HepG2 (cell line): ENCODE measurements around the gene WRAP73. TPM values are rescaled to one million over a fixed set of nuclear protein-coding genes. Genes with fewer than 3 reads are reported as not detected.

Experiments
- ATAC-seq: fragments of 200-7000 bp; cut with Tn5 transposase; 3 replicates; pipeline ENCODE4 v1.9.1; 2020; ENCODE audit warnings: mild to moderate bottlenecking, moderate library complexity
- BruUV-seq: library from RNA; stranded (reverse); fragments of 400-500 nt; replicated peaks from 2 replicates; lab custom pipeline; 2021; lab: Mats Ljungman, UMichigan
- CTCF ChIA-PET: fragments of 300-600 bp; formaldehyde crosslinking; extraction: SDS; loops from one replicate; lab custom pipeline; 2021; ENCODE audit warnings: low total read pairs, inconsistent platforms, low intra/inter-chr PET ratio; lab: Yijun Ruan, JAX
- POLR2A ChIA-PET: fragments of 350-600 bp; sonication (Branson Sonifier 250); formaldehyde crosslinking; loops from one replicate; lab custom pipeline; 2020; ENCODE audit warnings: antibody characterized with exemption, inconsistent platforms; lab: Yijun Ruan, JAX
- DNase-seq: peaks from one replicate; pipeline ENCODE4 v3.0.0-alpha.2; 2015; ENCODE audit warnings: low spot score
- FAIRE-seq: peaks from 3 replicates; lab custom pipeline; 2011; peaks lifted over from hg19 to GRCh38; lab: Jason Lieb, UNC
- H2AFZ ChIP-seq: one replicate; pipeline ENCODE4 v1.6.1; 2011; ENCODE audit warnings: low read length, inconsistent platforms
- H3K27ac ChIP-seq: fragments of 300-600 bp; 3 replicates; pipeline ENCODE4 v1.8.0; 2011; ENCODE audit warnings: mixed run types, mild to moderate bottlenecking, mixed read lengths, low read length, inconsistent platforms; ENCODE audit not compliant: insufficient read depth; ENCODE audit errors: extremely low read length
- H3K27me3 ChIP-seq, 2 experiments: fragments of 200-600 bp in 1 of 2; 2 replicates in 1 of 2; 3 replicates in 1 of 2; pipeline versions ENCODE4 v1.6.0 to v1.8.0; 2011; ENCODE audit warnings: low read length in 2 of 2, mild to moderate bottlenecking in 2 of 2, moderate library complexity in 2 of 2, inconsistent platforms in 1 of 2; ENCODE audit not compliant: insufficient read depth in 2 of 2, control insufficient read depth in 1 of 2
- H3K36me3 ChIP-seq, 2 experiments: fragments of 200-600 bp in 1 of 2; replicated peaks in 1 of 2; 2 replicates in 1 of 2; 3 replicates in 1 of 2; pipeline versions ENCODE4 v1.5.1 to v1.8.0; 2011; ENCODE audit warnings: low read length in 2 of 2, inconsistent platforms in 1 of 2; ENCODE audit not compliant: insufficient read depth in 2 of 2, control insufficient read depth in 1 of 2
- H3K4me1 ChIP-seq: 2 replicates; pipeline ENCODE4 v1.5.1; 2012; ENCODE audit warnings: low read length, inconsistent platforms; ENCODE audit not compliant: insufficient read depth
- H3K4me2 ChIP-seq: 2 replicates; pipeline ENCODE4 v1.6.0; 2011; ENCODE audit warnings: low read depth, low read length, inconsistent platforms
- H3K4me3 ChIP-seq, 3 experiments: fragments of 200-600 bp in 1 of 3; sonication (generic), shearing (Covaris generic) in 1 of 3; replicated peaks in 1 of 3; 2 replicates each; pipeline ENCODE4 v1.5.1; 2011 to 2016; ENCODE audit warnings: low read length in 3 of 3, inconsistent platforms in 2 of 3, low read depth in 2 of 3, mild to moderate bottlenecking in 2 of 3, control low read depth in 1 of 3, mixed read lengths in 1 of 3; ENCODE audit not compliant: insufficient read depth in 1 of 3
- H3K79me2 ChIP-seq: one replicate; pipeline ENCODE4 v1.6.1; 2011; ENCODE audit warnings: low read length, inconsistent platforms; ENCODE audit not compliant: insufficient read depth
- H3K9ac ChIP-seq: 2 replicates; pipeline ENCODE4 v1.6.0; 2011; ENCODE audit warnings: mild to moderate bottlenecking, low read depth, low read length, inconsistent platforms; ENCODE audit not compliant: insufficient read depth
- H3K9me3 ChIP-seq: 2 replicates; pipeline ENCODE4 v1.5.1; 2012; ENCODE audit warnings: mild to moderate bottlenecking, low read length
- H4K20me1 ChIP-seq: 2 replicates; pipeline ENCODE4 v1.6.0; 2011; ENCODE audit warnings: inconsistent platforms, mild to moderate bottlenecking, low read length, moderate library complexity; ENCODE audit not compliant: insufficient read depth
- ATF1 ChIP-seq: IDR thresholded peaks from 2 replicates; pipeline ENCODE4 v1.6.1; 2016; ENCODE audit warnings: mild to moderate bottlenecking, control low read depth
- CENPT ChIP-seq: sonication (generic); formaldehyde crosslinking; IDR thresholded peaks from 2 replicates; pipeline ENCODE4 v1.8.0; 2022; ENCODE audit warnings: low read depth, mild to moderate bottlenecking, moderate library complexity, missing genetic modification reagents
- ETV5 ChIP-seq: IDR thresholded peaks from 2 replicates; pipeline ENCODE4 v1.6.1; 2018; ENCODE audit warnings: missing biosample characterization, missing genetic modification reagents, inconsistent platforms, borderline replicate concordance
- GZF1 ChIP-seq: sonication (generic); formaldehyde crosslinking; IDR thresholded peaks from 2 replicates; pipeline ENCODE4 v1.5.1; 2020; ENCODE audit warnings: mild to moderate bottlenecking, missing genetic modification reagents
- NFATC3 ChIP-seq: sonication (generic); formaldehyde crosslinking; IDR thresholded peaks from 2 replicates; pipeline ENCODE4 v1.5.1; 2020; ENCODE audit warnings: mild to moderate bottlenecking, missing genetic modification reagents
- NFIB ChIP-seq: sonication (generic); formaldehyde crosslinking; IDR thresholded peaks from 2 replicates; pipeline ENCODE4 v1.9.0; 2021; ENCODE audit warnings: missing genetic modification reagents, mild to moderate bottlenecking, borderline replicate concordance
- PCBP2 ChIP-seq: fragments of 200-400 bp; formaldehyde crosslinking; optimal IDR thresholded peaks from 2 replicates; pipeline ENCODE3; 2018; ENCODE audit warnings: low read length, low read depth; ENCODE audit not compliant: poor library complexity, severe bottlenecking
- SALL1 ChIP-seq: sonication (generic); formaldehyde crosslinking; IDR thresholded peaks from 2 replicates; pipeline ENCODE4 v1.8.0; 2022; ENCODE audit warnings: mild to moderate bottlenecking, missing genetic modification reagents
- SMC3 ChIP-seq: IDR thresholded peaks from 2 replicates; pipeline ENCODE4 v1.6.1; 2011; ENCODE audit warnings: low read length, improper control_type of control experiment
- SMYD3 ChIP-seq: sonication (generic); formaldehyde crosslinking; IDR thresholded peaks from 2 replicates; pipeline ENCODE4 v1.8.1; 2023; ENCODE audit warnings: mild to moderate bottlenecking, missing genetic modification reagents
- TEF ChIP-seq: sonication (generic); formaldehyde crosslinking; IDR thresholded peaks from 2 replicates; pipeline ENCODE4 v1.5.0; 2020; ENCODE audit warnings: missing genetic modification reagents
- ZBTB7A ChIP-seq: sonication (generic); formaldehyde crosslinking; IDR thresholded peaks from 2 replicates; pipeline ENCODE4 v1.8.0; 2022; ENCODE audit warnings: mild to moderate bottlenecking, missing genetic modification reagents
- ZBTB8A ChIP-seq: sonication (generic); formaldehyde crosslinking; IDR thresholded peaks from 2 replicates; pipeline ENCODE4 v1.4.0; 2020; ENCODE audit warnings: mild to moderate bottlenecking, low read depth, missing genetic modification reagents, borderline replicate concordance
- ZNF337 ChIP-seq: sonication (generic); formaldehyde crosslinking; IDR thresholded peaks from 2 replicates; pipeline ENCODE4 v1.5.1; 2020; ENCODE audit warnings: missing genetic modification reagents, low read depth, mild to moderate bottlenecking, borderline replicate concordance
- ZNF350 ChIP-seq: sonication (generic); formaldehyde crosslinking; IDR thresholded peaks from 2 replicates; pipeline ENCODE4 v1.4.0; 2020; ENCODE audit warnings: mild to moderate bottlenecking, low read depth, missing genetic modification reagents, borderline replicate concordance
- ZNF546 ChIP-seq: sonication (generic); formaldehyde crosslinking; conservative IDR thresholded peaks from 2 replicates; pipeline ENCODE4 v1.8.1; 2023; ENCODE audit warnings: mild to moderate bottlenecking, missing genetic modification reagents
- WGBS: methylation state at CpG from one replicate; pipeline ENCODE4 v1.1.6; 2017; ENCODE audit warnings: low lambda C conversion rate; 5-methylcytosine and 5-hydroxymethylcytosine counted together
- in situ Hi-C: cut with HindIII; loops from 2 replicates; pipeline ENCODE4 v1.10.0; 2017; ENCODE audit warnings: low pct_unique_long_range_greater_than_20kb; ENCODE audit not compliant: extremely low pct_ligation_motif_present
- intact Hi-C: fragments of 100-400 bp; cut with micrococcal nuclease; formaldehyde crosslinking; loops from one replicate; pipeline ENCODE4 v1.10.0; 2022; ENCODE audit not compliant: unreplicated experiment
- polyA plus RNA-seq, 8 experiments: library from polyadenylated mRNA; depleted of rRNA in 3 of 8; stranded (reverse) in 7 of 8; unstranded in 1 of 8; fragments of >200 nt; fragmentation: Illumina TruSeq in 4 of 8; extraction: Trizol in 4 of 8; gene quantifications; 2 replicates each; pipeline versions ENCODE4 v1.2.1 to v1.2.3, GENCODE V29; 2011 to 2016; ENCODE audit warnings: low read depth in 4 of 8, missing spikeins in 1 of 8, mixed read lengths in 1 of 8; ENCODE audit not compliant: insufficient read depth in 1 of 8
- total RNA-seq, 5 experiments: library from RNA; depleted of rRNA; stranded (reverse); fragments of >200 nt; fragmentation: Illumina TruSeq; extraction: Trizol; gene quantifications; 2 replicates each; pipeline ENCODE4 v1.2.3, GENCODE V29; 2016; ENCODE audit warnings: low read depth in 1 of 5
- TF ChIP-seq, protein P1 (sequence below): IDR thresholded peaks from 2 replicates; pipeline ENCODE4 v1.6.1; 2016

WRAP73 gene
- total and polyA plus RNA-seq, 2 of the 13 experiments (the other 11 are each of a cell fraction or from before 2014, with no cell fraction given): 18.1 to 40.4 TPM

DNA sequence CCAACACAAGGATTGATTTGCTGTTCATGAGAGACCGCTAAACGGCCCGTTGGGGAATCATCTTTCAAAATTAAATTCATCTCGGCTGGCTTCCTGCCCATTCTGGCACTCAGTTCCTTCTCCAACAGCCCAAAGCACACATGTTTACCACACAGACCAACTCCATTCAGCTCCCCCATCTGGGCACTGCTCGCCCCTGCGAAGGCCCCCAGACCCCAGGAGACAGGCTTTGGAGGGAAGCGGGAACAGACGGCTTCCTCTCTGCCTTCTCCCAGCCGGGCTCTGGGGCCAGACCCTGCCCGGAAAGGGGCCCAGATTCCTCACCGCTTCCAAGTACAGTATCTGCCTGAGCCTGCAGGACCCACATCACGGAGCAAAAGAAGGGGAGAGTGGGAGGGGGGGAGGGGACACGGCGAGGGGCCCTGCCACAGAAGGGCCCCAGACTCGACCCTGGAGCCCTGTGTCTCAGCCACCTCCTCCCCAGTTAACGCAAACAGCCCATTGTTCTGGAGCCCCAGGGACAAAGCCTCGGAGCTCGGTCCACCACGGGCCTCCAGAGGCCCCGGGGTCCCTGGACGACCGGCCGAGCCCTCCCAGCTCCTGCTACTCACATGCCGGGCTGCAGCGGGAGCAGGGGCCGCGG is 39.3 kb downstream of the WRAP73 start:
- DNase-seq (no peak), ATAC-seq (peak; percentile 4; the same call in 1 of the 3 replicates), FAIRE-seq (no peak)
- peak overlapping the region in 2 of 3 experiments; percentile 45 to 58; a peak in 3 of 6 replicates for H3K4me3 ChIP-seq
- H3K9ac ChIP-seq: no peak overlapping the region
- intact Hi-C loops (no loop called here), in situ Hi-C loops (no loop called here)
- H3K36me3 ChIP-seq: no peaks in the 10 kb centered on the region
- H3K9me3 ChIP-seq: no peaks in the 10 kb centered on the region
- ChIA-PET CTCF (no interaction called here), POLR2A (no interaction called here)
- 29% methylated on average over 11 of the region's 27 CpGs for WGBS
- peaks cover 54% of the 10 kb centered on the region for H3K4me1 ChIP-seq
- TF ChIP-seq SALL1 (CRISPR knock-in tag) (0 out of 2 replicates have a peak, but pooled peaks have one; percentile 8), ZBTB7A (CRISPR knock-in tag) (no peak)
- H2AFZ ChIP-seq: no peak overlapping the region
- H3K4me2 ChIP-seq: peak overlapping the region; percentile 58
- no peaks in the 10 kb centered on the region for H3K79me2 ChIP-seq
- BruUV-seq: no TSS peak
- peaks cover 6% of the 10 kb centered on the region; the same call in 1 of the 2 replicates for H4K20me1 ChIP-seq
- H3K27ac ChIP-seq: no peak overlapping the region
- peaks cover 13 to 93% of the 10 kb centered on the region in 2 experiments for H3K27me3 ChIP-seq

- Histone ChIP-seq H4K20me1 (peaks cover 6% of the 10 kb centered on the region; the same call in 1 of the 2 replicates), H3K36me3 (no peaks in the 10 kb centered on the region), H3K4me3 (no peak overlapping the region), H3K9ac (no peak overlapping the region), H3K4me1 (peaks cover 53% of the 10 kb centered on the region), H3K79me2 (no peaks in the 10 kb centered on the region), H2AFZ (no peak overlapping the region), H3K27me3 (peaks cover 13 to 92% of the 10 kb centered on the region in 2 experiments), H3K9me3 (no peaks in the 10 kb centered on the region), H3K27ac (no peak overlapping the region), H3K4me2 (no peak overlapping the region)
- BruUV-seq: no TSS peak
- in situ Hi-C loops (no loop called here), intact Hi-C loops (no loop called here)
- ChIA-PET POLR2A (no interaction called here), CTCF (no interaction called here)
- ATAC-seq (no peak), FAIRE-seq (no peak), DNase-seq (no peak)
- WGBS: 22% methylated on average over 3 of the region's 24 CpGs
- TF ChIP-seq ZNF546 (CRISPR knock-in tag) (no peak), NFATC3 (CRISPR knock-in tag) (no peak), NFIB (CRISPR knock-in tag) (no peak), ZBTB8A (no peak), SMYD3 (CRISPR knock-in tag) (no peak), ATF1 (no peak), ETV5 (no peak), TEF (CRISPR knock-in tag) (no peak), CENPT (CRISPR knock-in tag) (no peak), PCBP2 (no peak), ZNF337 (CRISPR knock-in tag) (no peak), ZNF350 (CRISPR knock-in tag) (no peak), GZF1 (no peak), SMC3 (no peak)
- TF ChIP-seq, protein P1, sequence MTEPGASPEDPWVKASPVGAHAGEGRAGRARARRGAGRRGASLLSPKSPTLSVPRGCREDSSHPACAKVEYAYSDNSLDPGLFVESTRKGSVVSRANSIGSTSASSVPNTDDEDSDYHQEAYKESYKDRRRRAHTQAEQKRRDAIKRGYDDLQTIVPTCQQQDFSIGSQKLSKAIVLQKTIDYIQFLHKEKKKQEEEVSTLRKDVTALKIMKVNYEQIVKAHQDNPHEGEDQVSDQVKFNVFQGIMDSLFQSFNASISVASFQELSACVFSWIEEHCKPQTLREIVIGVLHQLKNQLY: no peak
Measured at GRCh38 chr1:3609769-3610526, 40.0 kb downstream of the WRAP73 start.
